Keratinocyte (primary cell): Measurements from ENCODE around the gene PTPRN2.
A peak's percentile ranks its signal among the peaks of the same experiment; 100 is the strongest.

ENCODE experiments used
- CTCF ChIP-seq, 3 experiments: IDR thresholded peaks in 1 of 3; conservative IDR thresholded peaks in 1 of 3; optimal IDR thresholded peaks in 1 of 3; 2 replicates in 2 of 3; 3 replicates in 1 of 3; pipeline versions ENCODE3 to v1.5.1; 2011; ENCODE audit warnings: low read length in 3 of 3, mild to moderate bottlenecking in 3 of 3, moderate library complexity in 2 of 3, control low read depth in 1 of 3, inconsistent platforms in 1 of 3; ENCODE audit not compliant: insufficient read depth in 2 of 3; ENCODE audit errors: extremely low read depth in 1 of 3
- EZH2 ChIP-seq: IDR thresholded peaks from one replicate; pipeline ENCODE4 v1.6.1; 2012; ENCODE audit warnings: inconsistent platforms, mild to moderate bottlenecking, low read length, moderate library complexity

GRCh38 chr7:158355456-158356065, 232.1 kb downstream of the PTPRN2 start:
- TF ChIP-seq CTCF (optimal IDR thresholded peaks at IDR 0.05 in 1 of 3, IDR thresholded peaks at IDR 0.05 in 1 of 3, conservative IDR thresholded peaks at IDR 0.05 in 1 of 3; ENCODE audit: extremely low read depth in 1 of 3, insufficient read depth in 2 of 3, low read length in 3 of 3): peak in 2 of 3 experiments; percentile 17 to 24
- no peak for TF ChIP-seq EZH2
